ENCODE results near the gene TPCN2. TPM values are rescaled to one million over a fixed set of nuclear protein-coding genes. Genes with fewer than 3 reads are reported as not detected.
A peak's percentile ranks its signal among the peaks of the same experiment; 100 is the strongest.

TPCN2 gene
- total and polyA plus RNA-seq, 2 of the 8 experiments (the other 6 are each of a cell fraction or from before 2014, with no cell fraction given): 9.7 to 18.6 TPM

- no peak for TF ChIP-seq BRCA1 (IDR thresholded peaks at IDR 0.05; ENCODE audit: low read depth, low read length)
- no peak for TF ChIP-seq SIX5 (IDR thresholded peaks at IDR 0.05; ENCODE audit: low read depth, low read length)
- TF ChIP-seq RBBP5 (IDR thresholded peaks at IDR 0.05; ENCODE audit: borderline replicate concordance, low read depth, low read length): no peak
- TF ChIP-seq POLR2AphosphoS5 (IDR thresholded peaks at IDR 0.05; ENCODE audit: low read depth, low read length): no peak
- TF ChIP-seq ATF2 (IDR thresholded peaks at IDR 0.05; ENCODE audit: low read length): no peak
- peak; percentile 91 for TF ChIP-seq E2F6 (IDR thresholded peaks at IDR 0.05)
- peak; percentile 69; the same call in 1 of the 2 replicates for TF ChIP-seq SP4 (IDR thresholded peaks at IDR 0.05; ENCODE audit: low read length)
- no peak for TF ChIP-seq CBX5 (IDR thresholded peaks at IDR 0.05; ENCODE audit: low read depth, low read length)
- 0 out of 2 replicates have a peak, but pooled peaks have one; percentile 34 for TF ChIP-seq GABPA (IDR thresholded peaks at IDR 0.05; ENCODE audit: borderline replicate concordance, insufficient read depth, low read length)
- TF ChIP-seq SP1 (IDR thresholded peaks at IDR 0.05; ENCODE audit: low read depth, low read length): peak; percentile 71; the same call in 1 of the 2 replicates
- TF ChIP-seq PHF8 (conservative IDR thresholded peaks at IDR 0.05; ENCODE audit: low read depth, low read length): no peak; the same call in 1 of the 2 replicates
- TF ChIP-seq HDAC6 (IDR thresholded peaks at IDR 0.05; ENCODE audit: low read depth, low read length): no peak
- TF ChIP-seq ATF3 (IDR thresholded peaks at IDR 0.05; ENCODE audit: insufficient read depth, low read depth, low read length): no peak
- no peak for TF ChIP-seq ASH2L (IDR thresholded peaks at IDR 0.05; ENCODE audit: low read length)
- TF ChIP-seq SP2 (IDR thresholded peaks at IDR 0.05; ENCODE audit: low read length): peak; percentile 45; the same call in 1 of the 2 replicates
- no peak for TF ChIP-seq NRF1 (IDR thresholded peaks at IDR 0.05; ENCODE audit: low read depth, low read length)
- TF ChIP-seq NANOG (IDR thresholded peaks at IDR 0.05; ENCODE audit: insufficient read depth, low read depth, low read length, poor library complexity, severe bottlenecking): no peak
- no peak for TF ChIP-seq SRF (IDR thresholded peaks at IDR 0.05; ENCODE audit: low read depth, low read length)
- no peak for TF ChIP-seq CBX8 (IDR thresholded peaks at IDR 0.05; ENCODE audit: borderline replicate concordance, low read depth, low read length)
- TF ChIP-seq CHD2 (IDR thresholded peaks at IDR 0.05; ENCODE audit: low read length): peak; percentile 33; the same call in 1 of the 2 replicates
- TF ChIP-seq BCL11A (IDR thresholded peaks at IDR 0.05; ENCODE audit: low read depth in 2 of 2, low read length in 2 of 2): no peak
Observed at GRCh38 chr11:69010964-69011623, 37.6 kb upstream of the TPCN2 start (continued).
